ENCODE data around the gene STAB1.
"Not testable (repeated sequence)": the region's sequence is repeated elsewhere in the genome, so short reads cannot be mapped to it uniquely, and the experiment has no call there.

STAB1 gene

GRCh38 chr3:52524752-52525679 lies 29.9 kb downstream of the STAB1 start:
- no peak for DNase-seq

- no peak for DNase-seq
Measured at GRCh38 chr3:52525680-52526561, 30.8 kb downstream of the STAB1 start.

DNA sequence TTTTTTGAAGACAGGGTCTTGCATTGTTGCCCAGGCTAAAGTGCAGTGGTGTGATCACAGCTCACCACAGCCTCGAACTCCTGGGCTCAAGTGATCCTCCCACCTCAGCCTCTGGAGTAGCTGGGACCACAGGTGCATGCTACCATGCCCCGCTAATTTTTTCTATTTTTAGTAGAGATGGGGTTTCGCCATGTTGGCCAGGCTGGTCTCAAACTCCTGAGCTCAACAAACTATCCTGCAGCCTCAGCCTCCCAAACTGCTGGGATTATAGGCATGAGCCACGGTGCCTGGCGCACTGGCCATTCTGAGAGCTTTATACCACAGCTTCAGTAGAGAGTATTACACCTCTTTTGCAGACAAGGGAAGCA lies 31.5 kb downstream of the STAB1 start:
- not testable (repeated sequence) for DNase-seq

DNA sequence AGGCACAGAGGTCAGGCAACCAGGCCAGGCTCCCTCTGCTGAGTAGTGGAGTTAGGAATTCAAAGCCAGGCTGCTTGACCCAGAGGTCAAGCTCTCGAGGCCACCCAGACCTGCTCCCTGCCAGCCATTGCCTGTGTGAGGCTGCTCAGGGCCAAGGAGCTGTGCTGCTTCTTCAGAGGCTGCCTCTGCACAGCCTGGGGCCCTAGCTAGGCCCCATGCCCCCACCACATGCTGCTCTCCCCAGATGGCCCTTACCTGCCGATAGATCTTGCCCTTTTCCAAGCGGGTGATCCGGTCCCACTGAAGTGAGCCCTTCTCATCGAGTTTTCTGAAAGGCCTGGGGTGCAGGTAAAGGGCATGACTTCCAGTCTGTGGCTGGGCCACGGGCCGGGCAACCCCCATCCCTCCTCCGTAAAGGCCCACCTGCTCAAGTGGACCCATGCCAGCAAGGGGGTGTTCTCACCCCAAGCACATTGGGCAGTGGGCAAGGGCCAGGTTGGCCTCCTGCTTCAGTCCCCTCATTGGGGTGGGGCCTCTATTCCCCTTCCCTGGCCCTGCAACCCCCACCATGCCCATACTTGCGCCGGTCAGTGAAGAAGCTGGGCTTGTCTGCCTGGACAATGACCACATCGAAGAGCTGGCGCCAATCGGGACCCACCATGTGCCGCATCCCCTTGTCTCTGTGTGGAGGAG lies 32.0 kb downstream of the STAB1 start:
- peak; percentile 9 for DNase-seq

- peak; percentile 11 for DNase-seq
Measured at GRCh38 chr3:52527732-52528585, 32.8 kb downstream of the STAB1 start.

DNA sequence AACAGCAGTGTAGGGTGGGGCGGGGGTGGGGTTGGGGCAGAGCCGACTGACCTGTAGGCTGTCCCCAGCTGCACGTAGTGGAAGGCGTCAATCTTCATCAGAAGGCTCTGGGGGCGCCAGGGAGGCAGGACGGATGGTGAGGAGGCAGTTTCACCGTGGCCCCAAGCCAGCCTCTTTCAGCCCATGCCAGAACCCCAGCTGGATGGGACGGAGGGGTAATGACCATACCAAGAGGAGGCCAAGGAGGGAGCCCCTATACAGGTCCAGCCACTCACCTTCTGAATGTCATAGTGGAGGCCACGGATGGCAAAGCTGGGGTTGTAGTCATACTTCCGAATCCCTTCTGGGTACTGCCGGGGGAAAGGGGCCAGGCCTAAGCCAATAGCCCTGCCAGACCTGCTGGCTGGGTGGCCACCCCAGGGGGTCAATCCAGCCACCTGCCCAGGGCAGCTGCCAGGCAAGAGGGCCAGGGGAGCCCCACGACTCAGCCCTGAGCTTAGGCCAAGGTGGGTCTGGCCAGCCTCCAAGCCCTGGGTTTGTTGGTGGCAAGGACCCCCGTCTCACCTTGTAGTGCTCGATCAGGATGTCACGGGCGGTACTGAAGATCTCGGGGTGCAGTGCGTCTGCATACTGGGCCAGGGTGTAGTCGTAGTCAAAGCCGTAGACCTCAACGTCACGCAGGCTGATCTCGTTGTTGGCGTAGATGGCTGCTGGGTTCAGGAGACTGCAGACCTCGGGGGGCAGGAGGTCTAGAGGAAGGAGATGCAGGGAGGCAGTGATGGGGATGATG lies 33.6 kb downstream of the STAB1 start:
- DNase-seq: peak; percentile 13

- peak; percentile 12 for DNase-seq
Measured at GRCh38 chr3:52529376-52530333, 34.5 kb downstream of the STAB1 start.

- peak; percentile 13 for DNase-seq
Measured at GRCh38 chr3:52530918-52531826, 36.0 kb downstream of the STAB1 start.

DNA sequence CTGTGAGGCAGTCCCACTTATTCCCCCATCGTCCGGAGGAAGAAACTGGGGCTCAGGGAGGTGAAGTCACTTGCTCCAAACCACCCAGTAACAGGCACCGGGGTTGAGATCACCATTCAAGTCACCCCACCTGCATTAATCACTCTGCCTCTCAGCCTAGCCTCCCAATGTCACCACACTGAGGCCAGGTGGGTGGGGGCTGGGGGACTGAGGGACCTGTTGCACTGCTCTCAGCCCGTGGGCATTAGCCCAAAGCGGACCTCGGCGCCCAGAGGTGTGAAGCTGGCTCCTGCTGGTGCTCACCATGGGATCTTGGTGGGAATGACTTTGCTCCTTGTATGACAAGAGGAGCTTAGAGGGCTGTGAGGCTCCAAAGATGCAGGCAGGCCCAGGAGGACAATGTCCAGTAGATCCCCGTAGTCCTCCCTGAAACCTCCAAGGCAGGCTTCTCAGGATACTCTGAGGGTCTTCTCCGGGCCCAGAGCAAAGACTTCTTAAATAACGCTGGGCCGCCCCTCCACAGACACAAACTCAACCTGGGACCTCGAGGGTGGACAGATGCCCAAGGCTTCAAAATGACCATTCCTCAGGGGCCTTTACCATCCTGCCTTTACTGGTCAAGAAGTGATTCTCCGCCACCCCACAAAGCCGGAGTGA lies 36.9 kb downstream of the STAB1 start:
- DNase-seq: peak; percentile 14

DNA sequence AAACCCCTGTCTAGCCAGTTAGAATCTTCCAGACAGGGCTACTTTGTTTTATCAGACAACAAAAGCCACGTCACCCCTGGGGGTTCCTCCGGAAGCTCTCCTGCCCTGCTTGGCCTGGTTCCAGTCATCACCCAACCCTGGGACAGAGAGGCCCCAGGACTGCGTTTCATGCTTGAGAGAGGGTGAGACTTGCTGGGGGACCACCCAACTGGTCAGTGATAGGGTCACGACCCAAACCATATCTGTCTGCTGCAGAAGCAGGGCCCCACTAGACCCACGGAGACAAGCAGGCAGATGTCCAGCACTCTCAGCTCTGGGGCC lies 37.3 kb downstream of the STAB1 start:
- peak; percentile 38 for DNase-seq

DNA sequence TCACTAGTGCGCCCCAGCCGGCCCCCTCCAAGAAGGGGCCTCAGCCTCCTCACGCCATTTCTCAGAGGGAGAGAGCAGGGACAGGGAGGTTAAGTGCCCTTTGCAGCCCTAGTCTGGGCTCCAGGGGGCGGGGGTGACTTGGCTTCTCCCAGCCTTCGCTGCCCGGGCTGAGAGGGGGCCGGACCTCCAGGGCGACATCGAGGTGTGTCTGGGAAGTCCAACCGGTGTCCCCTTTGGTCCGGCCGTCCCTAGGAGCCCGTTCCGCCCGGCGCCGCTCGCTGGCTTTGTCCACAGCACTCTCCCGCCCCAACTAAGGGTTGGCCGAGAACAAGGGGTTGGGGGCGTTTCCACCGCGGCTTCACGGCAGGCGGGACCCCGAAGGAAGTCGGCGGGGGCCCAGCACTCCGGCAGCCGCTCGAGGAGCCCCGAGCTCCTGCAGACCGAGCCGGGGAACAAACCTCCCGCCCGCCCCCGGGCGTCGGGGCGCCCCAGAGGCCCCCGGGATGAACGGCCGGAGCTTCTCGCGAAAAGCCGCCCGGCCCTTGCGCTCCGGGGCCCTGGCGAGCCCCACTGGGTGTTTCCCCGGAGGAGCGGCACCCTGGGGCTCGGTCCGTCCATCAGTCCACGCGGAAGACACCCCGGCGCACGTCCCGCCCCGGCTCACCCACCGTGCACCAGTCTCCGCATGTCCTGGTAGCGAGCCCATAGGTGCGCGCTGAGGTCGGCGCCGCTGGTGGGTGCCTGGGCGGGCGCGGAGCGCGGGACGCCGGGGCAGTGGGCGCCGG lies 37.9 kb downstream of the STAB1 start:
- DNase-seq: peak; percentile 35

DNA sequence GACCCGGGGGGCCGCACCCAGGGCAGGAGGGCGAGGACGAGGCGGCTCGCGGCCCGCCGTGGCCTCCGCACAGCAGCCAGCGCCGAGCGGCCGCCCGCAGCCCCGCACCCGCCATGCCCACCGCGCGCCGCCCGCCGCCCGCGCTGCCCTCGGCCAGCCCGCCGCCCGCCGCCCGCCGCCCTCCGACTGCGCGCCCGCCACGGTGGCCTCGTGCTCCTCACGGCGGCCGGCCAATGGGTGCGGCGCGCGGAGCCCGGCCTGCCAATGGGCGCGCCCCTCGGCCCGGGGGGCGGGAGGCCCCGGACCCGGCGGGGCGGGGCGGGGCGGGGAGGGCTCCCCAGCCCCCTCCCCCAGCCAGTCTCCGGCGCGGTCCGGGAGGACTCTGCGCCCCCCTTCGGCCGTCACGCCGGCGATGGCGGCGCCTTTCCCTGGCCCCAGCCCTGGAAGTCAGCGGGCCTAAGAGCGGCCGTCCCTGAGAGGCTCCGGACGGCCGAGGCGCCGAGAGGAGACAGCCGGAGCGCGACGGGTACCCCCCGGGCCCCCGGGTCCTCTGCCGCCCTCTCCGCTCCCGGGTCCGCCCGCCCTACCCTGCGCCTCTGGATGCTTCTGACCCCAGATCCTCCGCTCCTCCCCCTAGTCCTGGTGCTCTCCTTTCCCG lies 38.6 kb downstream of the STAB1 start, which contains the start of gene NT5DC2:
Gene NT5DC2 (minus strand): TSS at position 235 of the 658 bp plus-strand sequence. CDS start 120 bp downstream, at position 115.
- DNase-seq: peak; percentile 69

DNA sequence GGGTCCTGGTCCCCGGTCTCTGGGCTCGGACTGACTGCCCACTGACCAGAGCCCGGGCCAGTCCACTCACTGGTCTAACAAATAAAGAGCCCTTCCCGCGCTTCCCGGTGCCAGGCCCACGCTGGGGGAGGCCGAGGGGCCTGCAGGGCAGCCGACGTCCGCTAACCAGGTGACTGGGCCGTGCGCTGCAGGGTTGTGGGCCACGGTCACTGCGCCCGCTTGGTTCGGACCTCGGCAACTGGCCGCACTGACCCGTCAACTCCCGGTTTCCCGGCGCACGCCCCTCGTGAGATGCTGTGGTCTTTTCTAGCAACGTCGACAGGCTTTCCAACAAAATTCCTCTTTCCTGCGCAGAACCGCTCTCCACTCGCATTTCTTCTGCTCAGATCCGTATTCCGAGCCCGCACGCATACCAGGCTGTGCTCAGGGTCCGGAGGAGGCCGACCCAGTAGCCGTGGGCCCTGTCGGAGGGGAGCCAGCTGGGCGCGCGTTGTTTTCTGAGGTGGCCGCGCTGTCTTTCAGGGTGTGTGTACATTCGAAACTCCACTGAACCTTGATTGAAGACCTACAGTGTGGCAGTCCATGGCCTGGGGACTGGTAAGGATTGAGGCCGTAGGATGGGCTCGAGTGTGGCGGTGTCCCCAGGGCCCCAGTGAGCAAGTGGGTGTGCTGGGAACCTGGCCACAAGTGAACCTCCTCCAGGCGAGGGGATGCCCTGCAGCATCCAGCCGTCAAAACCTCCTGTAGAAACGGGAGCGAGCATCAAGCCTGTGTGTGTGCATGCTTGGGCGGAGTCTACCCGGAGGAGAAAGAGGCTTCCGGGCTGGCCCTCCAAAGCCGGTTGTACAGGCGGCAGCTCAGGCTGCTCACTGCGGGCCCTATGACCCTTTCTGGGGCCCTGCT lies 39.4 kb downstream of the STAB1 start:
- peak; percentile 22 for DNase-seq

DNA sequence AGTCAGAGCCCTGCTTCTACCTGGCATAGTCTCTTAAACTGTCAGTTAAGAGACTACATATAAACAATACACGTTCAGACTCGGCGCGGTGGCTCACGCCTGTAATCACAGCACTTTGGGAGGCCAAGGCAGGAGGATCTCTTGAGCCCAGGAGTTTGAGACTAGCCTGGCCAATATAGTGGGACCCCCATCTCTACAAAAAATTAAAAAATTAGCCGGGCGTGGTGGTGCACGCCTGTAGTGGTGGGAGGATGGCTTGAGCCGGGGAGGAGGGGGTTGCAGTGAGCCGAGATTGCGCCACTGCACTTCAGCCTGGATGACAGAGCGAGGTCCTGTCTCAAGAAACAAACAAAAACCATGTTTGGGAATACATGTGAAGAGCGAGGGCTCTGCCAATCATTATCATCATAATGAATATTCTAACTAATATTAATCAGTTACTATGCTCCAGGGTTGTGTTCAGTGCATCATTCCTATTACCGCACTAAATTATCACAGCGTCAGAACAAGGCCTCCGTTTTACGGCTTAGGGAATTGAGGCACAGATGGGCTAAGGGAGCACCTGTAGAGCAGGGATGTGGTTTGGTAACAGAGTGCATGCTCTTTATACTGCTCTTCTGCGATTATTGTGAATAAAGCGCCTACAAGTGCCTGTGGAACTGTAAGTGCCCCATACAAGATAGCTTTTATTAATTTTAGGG lies 40.4 kb downstream of the STAB1 start:
- peak; percentile 12 for DNase-seq

- no peak for DNase-seq
Measured at GRCh38 chr3:52536112-52536368, 40.9 kb downstream of the STAB1 start.
